Limb (tissue), 2 donors: ENCODE measurements around the gene LRRC37B.
"Not testable (repeated sequence)": the region's sequence is repeated elsewhere in the genome, so short reads cannot be mapped to it uniquely, and the experiment has no call there.

Source experiments
- DNase-seq, 2 donors: peaks; one replicate each; pipeline ENCODE4 v3.0.0-alpha.2; 2016; ENCODE audit errors: extremely low spot score in 2 of 2

LRRC37B gene

GRCh38 chr17:32041306-32041875, 34.2 kb downstream of the LRRC37B start:
- not testable (repeated sequence) for DNase-seq

DNA sequence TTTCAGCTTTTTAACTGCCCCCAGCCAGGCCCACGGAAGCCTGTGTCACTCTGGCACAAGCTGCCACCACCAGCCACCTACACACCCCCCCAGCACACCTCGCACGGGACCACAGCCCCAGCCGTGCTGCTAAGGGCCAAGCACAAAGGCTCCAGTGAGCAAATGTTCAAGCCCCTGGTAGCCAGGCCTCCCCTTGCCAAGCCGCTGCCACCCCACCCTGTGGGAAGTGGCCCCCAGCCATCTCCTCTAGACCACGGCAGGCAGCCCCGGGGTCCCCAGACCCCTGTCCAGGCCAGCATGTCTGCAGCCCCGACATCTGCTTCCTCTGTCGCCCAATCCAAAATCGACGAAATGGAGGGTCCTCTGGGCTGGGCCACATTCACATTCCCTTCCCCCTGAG, 35.1 kb downstream of the LRRC37B start:
- not testable (repeated sequence) for DNase-seq

DNA sequence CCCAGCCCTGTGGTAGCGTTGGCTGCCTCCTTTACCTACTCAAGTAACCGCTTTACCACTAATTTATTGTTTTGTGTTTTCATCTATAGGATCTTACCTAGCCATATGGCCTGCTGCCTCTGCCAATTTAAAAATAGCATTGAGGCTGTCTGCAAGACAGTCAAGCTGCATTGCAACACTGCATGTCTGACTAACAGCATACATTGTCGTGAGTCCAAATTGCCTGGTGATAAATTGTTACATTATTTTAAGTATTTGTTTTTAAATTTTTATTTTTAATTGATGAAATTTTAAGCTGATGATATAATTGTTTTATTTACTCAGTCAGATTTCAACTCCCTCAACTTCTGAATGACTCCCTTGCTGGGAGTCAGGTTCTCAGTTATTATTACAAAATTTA, 38.4 kb downstream of the LRRC37B start:
- not testable (repeated sequence) for DNase-seq

- not testable (repeated sequence) for DNase-seq
Observed at GRCh38 chr17:32047663-32048062, 40.5 kb downstream of the LRRC37B start.

DNA sequence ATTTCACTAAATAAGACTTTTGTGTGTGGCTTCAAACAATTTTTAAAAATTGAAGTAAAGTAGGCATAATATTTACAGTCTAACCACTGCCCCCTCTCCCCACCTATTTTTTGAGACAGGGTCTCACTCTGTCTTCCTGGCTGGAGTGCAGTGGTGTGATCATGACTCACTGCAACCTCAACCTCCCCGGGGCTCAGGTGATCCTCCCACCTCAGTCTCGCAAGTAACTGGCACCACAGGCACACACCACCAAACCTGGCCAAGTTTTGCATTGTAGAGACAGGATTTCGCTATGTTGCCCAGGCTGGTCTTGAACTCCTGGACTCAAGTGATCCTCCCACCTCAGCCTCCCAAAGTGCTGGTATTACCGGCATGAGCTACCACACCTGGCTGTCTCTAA, 47.8 kb downstream of the LRRC37B start:
- not testable (repeated sequence) for DNase-seq

- DNase-seq: not testable (repeated sequence)
Observed at GRCh38 chr17:32055425-32055824, 48.2 kb downstream of the LRRC37B start.

DNA sequence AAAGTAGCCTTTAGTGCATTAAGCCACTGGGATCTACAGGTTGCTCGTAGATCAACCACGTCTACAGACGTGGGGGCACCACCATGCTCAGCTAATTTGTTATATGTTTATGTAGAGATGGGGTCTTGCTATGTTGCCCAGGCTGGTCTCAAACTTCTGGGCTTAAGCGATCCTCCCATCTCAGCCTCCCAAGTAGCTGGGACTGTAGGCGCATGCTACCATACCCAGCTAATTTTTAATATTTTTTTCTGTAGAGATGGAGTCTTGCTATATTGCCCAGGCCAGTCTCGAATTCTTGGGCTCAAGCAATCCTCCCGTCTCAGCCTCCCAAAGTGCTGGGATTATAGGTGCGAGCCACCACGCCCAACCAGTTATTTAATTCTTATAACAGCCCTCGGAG, 49.3 kb downstream of the LRRC37B start:
- not testable (repeated sequence) for DNase-seq

DNA sequence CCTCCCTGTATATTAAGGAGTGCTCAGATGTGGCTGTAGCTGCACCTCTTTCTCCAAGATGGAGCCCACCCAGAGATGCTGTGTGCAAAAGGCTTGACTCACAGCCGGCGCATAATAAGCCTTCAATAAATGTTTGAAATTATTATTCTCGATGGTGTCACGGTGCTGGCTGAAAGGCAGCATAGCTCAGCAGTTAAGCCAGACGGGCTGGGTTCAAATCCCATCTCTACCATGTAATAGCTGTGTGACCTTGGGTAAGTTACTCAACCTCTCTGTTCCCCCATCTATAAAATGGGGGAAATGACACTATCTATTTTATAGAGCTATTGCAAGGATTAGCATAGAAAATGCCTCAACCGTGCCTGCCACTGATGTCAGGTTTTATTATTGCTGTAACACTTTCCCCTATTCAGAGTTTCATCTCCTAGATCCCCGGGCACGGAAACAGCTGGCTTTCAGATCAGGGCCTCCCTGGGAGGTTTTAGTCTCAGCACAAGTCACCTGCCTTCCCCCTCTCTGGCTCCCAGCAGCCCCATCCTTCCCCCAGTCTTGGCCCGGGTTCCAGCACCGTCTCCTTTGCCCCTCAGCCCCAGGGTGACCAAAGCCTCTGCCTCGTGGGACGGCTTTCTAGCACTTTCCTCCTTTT, 50.4 kb downstream of the LRRC37B start:
- DNase-seq: not testable (repeated sequence)

- DNase-seq: not testable (repeated sequence)
Observed at GRCh38 chr17:32060695-32061094, 53.5 kb downstream of the LRRC37B start.

- not testable (repeated sequence) for DNase-seq
Observed at GRCh38 chr17:32061840-32062239, 54.7 kb downstream of the LRRC37B start.

DNA sequence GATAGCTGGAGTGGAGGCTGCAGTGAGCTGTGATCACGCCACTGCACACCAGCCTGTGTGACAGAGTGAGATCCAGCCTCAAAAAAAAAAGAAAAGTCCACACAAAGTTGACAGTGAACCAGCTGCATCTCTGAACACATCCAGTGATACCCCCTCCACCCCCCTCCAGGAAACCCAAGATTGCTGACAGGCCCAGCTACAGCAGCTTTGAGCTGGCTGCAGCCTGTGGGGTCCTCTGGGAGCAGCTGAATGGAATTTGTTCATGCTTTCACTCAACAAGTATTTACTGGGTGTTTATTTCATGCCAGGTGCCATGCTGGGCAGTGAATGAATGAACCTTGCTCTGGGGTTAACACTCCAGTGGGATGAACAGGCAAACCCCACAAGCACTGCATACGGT, 56.9 kb downstream of the LRRC37B start:
- not testable (repeated sequence) for DNase-seq

GRCh38 chr17:32066123-32066680, 59.0 kb downstream of the LRRC37B start:
- not testable (repeated sequence) for DNase-seq

DNA sequence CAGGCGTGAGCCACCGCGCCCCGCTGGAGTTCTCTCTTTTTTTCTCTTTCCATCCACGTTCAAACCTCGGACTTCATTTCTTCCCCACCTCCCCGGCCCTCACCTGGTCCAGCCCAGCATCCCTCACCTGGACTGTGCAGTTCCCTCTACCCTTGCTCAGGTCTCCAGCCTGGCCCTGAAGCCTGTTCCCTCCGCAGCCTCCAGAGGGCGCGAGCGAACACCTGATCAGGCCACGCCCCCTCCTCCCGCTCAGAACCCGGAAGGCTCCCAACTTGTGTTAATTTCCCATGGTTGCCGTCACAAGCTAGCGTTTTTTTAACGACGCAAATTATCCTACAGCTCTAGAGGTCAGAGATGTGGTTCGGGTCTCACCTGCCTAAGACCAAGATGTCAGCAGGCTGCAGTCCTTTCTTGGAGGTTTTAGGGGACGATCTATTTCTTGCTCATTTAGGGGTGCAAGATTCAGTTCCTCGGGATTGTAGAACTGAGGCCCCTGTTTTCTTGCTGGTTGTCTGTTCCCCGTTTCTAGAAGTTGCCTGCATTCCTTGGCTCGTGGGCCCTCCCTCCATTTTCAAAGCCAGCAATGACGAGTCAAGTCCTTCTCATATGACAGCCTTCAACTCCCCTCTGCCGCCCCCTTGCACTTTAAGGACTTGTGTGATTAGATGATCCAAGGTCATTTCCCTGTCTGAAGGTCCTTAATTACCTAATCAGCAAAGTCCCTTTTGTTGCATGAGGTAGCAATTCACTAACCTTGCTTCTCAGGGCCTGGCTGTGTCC, 59.9 kb downstream of the LRRC37B start:
- DNase-seq: not testable (repeated sequence)

GRCh38 chr17:32069067-32069466, 61.9 kb downstream of the LRRC37B start:
- DNase-seq: not testable (repeated sequence)

- DNase-seq: not testable (repeated sequence)
Observed at GRCh38 chr17:32071961-32072360, 64.8 kb downstream of the LRRC37B start.

- DNase-seq: not testable (repeated sequence)
Observed at GRCh38 chr17:32073131-32073530, 65.9 kb downstream of the LRRC37B start.

DNA sequence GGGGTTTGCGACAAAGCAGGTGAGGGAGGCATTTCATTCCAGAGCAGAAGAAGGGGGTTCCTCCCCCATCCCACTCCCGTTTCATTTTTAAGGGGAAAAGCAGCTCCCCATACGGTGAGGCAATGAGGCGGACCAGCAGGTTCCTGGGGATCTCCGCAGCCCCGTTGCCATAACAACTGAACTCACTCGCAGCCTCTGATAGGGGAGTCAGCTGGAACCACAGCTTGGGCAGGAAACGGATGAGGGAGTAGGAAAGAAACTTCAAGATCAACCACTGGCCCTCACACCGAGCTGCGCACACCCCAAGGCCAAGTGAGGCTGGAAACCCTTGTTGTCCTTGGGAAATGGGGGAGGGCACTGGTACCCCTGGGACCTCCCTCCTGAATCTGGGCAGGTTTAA, 72.6 kb downstream of the LRRC37B start:
- peak; percentile 49 to 72 for DNase-seq

- peak; percentile 10 to 66 for DNase-seq
Observed at GRCh38 chr17:32083550-32083979, 76.4 kb downstream of the LRRC37B start.

- peak; percentile 83 to 87 for DNase-seq
Observed at GRCh38 chr17:32084003-32084941, 77.1 kb downstream of the LRRC37B start.

DNA sequence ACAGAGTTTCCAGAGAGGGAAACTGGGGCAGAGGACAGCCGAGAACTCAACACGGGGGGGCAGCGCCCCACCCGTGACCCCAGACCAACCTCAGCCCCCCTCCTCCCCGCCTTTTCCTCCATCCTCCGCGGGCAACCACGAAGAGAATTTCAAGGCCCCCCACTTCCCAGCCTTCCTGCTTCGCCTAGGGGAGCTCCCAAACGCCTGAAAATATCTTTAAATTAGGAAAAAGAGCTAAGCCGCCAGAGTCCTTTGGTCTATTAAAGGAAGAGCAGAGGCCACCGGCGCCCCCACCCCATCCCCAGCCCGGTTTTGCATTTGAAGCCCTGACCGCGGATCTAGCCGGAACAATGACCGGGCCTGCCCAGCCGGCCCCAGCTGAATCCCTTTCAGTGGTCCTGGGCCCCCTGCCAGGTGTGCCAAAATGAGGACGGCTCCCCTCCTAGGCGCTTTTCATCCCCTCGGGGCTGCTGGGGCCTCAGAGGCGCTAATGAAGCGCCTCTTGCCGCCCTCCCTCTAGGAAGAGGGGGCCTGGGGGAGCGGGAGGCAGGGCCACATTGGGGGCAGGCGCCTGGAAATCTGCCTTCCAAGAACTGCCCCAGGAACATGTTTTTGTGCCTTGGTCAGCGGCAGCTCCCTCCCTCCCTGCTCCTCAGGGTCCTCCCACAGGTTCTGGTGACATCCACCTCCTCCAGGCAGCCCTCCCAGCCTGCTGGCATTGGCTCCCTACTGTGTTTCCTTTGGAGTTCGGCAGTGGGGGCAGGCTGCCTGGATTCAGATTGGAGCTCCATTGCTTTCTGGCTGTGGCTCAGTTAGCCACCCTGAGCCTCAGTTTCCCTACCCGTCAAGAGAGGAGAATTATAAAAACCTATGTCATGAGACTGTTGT, 78.0 kb downstream of the LRRC37B start:
- DNase-seq: not testable (repeated sequence)
